ENCODE measurements around the gene MAN2A1. TPM values are rescaled to one million over a fixed set of nuclear protein-coding genes. Genes with fewer than 3 reads are reported as not detected.

The MAN2A1 gene
- total RNA-seq, 1 donor from 2014 or later: 43.6 TPM

- Histone ChIP-seq H3K36me3 (no peaks in the 10 kb centered on the region), H3K27ac (no peak overlapping the region), H3K27me3 (no peaks in the 10 kb centered on the region), H3K4me1 (no peaks in the 10 kb centered on the region), H3K4me3 (no peak overlapping the region), H3K9me3 (no peaks in the 10 kb centered on the region)
- DNase-seq (no peak), ATAC-seq (no peak)
- intact Hi-C loops (cut with DNase I): no loop called here
- no peak for TF ChIP-seq CTCF (IDR thresholded peaks at IDR 0.05)
Measured at GRCh38 chr5:109805883-109806282, 116.2 kb downstream of the MAN2A1 start.

GRCh38 chr5:109812698-109813097 is 123.0 kb downstream of the MAN2A1 start:
- Histone ChIP-seq H3K27ac (no peak overlapping the region), H3K9me3 (no peaks in the 10 kb centered on the region), H3K36me3 (peaks cover 5% of the 10 kb centered on the region), H3K27me3 (no peaks in the 10 kb centered on the region), H3K4me3 (no peak overlapping the region), H3K4me1 (no peaks in the 10 kb centered on the region)
- DNase-seq: no peak
- TF ChIP-seq CTCF (IDR thresholded peaks at IDR 0.05): no peak
- intact Hi-C loops (cut with DNase I): no loop called here
- ATAC-seq: no peak

DNA sequence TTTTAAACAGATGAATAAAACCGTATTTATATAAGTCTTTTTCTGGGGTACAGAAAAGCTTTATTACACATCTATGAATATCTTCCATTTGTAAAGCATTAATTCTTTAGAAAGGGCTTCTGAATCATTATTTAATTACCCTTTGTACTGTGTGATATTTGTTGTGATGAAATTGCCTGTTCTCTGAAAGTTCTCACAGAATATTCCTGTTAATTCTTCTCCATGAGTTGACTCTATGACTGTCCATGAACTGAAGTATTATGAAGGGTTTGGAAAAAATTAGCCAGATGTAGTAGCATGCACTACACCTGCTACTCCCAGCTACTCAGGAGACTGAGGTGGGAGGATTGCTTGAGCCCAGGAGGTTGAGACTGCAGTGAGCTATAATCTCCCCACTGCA is 127.0 kb downstream of the MAN2A1 start:
- Histone ChIP-seq H3K36me3 (peaks cover 28% of the 10 kb centered on the region), H3K9me3 (no peaks in the 10 kb centered on the region), H3K27me3 (no peaks in the 10 kb centered on the region), H3K4me1 (no peaks in the 10 kb centered on the region), H3K4me3 (no peak overlapping the region), H3K27ac (no peak overlapping the region)
- intact Hi-C loops (cut with DNase I): no loop called here
- ATAC-seq (no peak), DNase-seq (no peak)
- TF ChIP-seq CTCF (IDR thresholded peaks at IDR 0.05): no peak

GRCh38 chr5:109819878-109820277 is 130.2 kb downstream of the MAN2A1 start:
- Histone ChIP-seq H3K27me3 (no peaks in the 10 kb centered on the region), H3K27ac (no peak overlapping the region), H3K4me1 (no peaks in the 10 kb centered on the region), H3K9me3 (no peaks in the 10 kb centered on the region), H3K4me3 (no peak overlapping the region), H3K36me3 (peaks cover 40% of the 10 kb centered on the region)
- peak; percentile 9 for TF ChIP-seq CTCF (IDR thresholded peaks at IDR 0.05)
- ATAC-seq: no peak
- intact Hi-C loops (cut with DNase I): no loop called here
- no peak for DNase-seq

DNA sequence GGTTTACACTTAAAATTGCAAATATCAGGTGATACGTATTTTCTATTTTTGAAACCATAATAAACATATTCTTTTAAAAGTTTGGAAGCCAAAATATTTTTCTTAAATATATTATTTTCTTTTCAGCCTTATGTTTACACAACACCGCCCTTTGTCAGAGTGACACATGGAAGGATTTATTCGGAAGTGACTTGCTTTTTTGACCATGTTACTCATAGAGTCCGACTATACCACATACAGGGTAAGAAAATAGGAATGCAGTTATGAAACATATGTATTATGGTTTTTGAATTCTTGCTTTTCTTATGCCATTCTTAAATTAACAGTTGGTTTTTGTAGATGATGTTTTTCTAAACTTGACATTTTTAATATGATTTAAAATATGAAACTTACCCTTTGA is 133.9 kb downstream of the MAN2A1 start:
- H3K4me3 ChIP-seq: no peak overlapping the region
- ATAC-seq (no peak), DNase-seq (no peak)
- no peak for TF ChIP-seq CTCF (IDR thresholded peaks at IDR 0.05)
- H3K9me3 ChIP-seq: no peaks in the 10 kb centered on the region
- no peak overlapping the region for H3K27ac ChIP-seq
- intact Hi-C loops (cut with DNase I): no loop called here
- peaks cover 52% of the 10 kb centered on the region for H3K36me3 ChIP-seq
- H3K27me3 ChIP-seq: no peaks in the 10 kb centered on the region
- no peaks in the 10 kb centered on the region for H3K4me1 ChIP-seq

DNA sequence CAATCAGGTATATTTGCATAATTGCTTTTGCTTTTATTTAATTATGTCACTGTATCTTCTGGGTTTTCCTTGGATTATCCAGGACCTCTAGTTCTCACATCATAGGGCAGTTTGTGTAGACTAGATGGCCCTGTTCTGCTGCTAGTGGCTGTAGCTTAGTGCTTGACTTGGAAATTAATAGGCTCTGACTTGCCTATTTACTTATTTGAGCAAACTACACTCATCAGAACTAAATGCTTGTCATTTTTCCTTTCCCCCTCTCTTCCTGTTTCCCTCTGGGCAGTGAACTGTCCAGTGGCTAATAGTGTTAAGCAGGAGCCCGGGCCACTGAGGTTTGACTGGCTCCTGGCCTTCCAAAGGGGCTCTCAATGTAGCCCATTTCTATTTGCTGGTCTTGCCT is 135.7 kb downstream of the MAN2A1 start:
- no peak overlapping the region for H3K27ac ChIP-seq
- ATAC-seq: no peak
- no peaks in the 10 kb centered on the region for H3K27me3 ChIP-seq
- no peaks in the 10 kb centered on the region for H3K4me1 ChIP-seq
- TF ChIP-seq CTCF (IDR thresholded peaks at IDR 0.05): no peak
- no peaks in the 10 kb centered on the region for H3K9me3 ChIP-seq
- intact Hi-C loops (cut with DNase I): no loop called here
- DNase-seq: no peak
- peaks cover 34% of the 10 kb centered on the region for H3K36me3 ChIP-seq
- H3K4me3 ChIP-seq: no peak overlapping the region
